GM18502 (cell line): ENCODE data around the gene CCNC.
A peak's percentile ranks its signal among the peaks of the same experiment; 100 is the strongest.
"Not testable (repeated sequence)": the region's sequence is repeated elsewhere in the genome, so short reads cannot be mapped to it uniquely, and the experiment has no call there.

Source experiments
- ATAC-seq: cut with Tn5 transposase; IDR thresholded peaks from one replicate; pipeline ENCODE4 v1.9.1; 2021; ENCODE audit warnings: mild to moderate bottlenecking; ENCODE audit not compliant: unreplicated experiment, poor library complexity

Gene CCNC

GRCh38 chr6:99603421-99604165, 35.1 kb upstream of the CCNC start:
- ATAC-seq: peak; percentile 50

- ATAC-seq: no peak
These were observed 34.3 kb upstream of the CCNC start for GRCh38 chr6:99602520-99603420.

- ATAC-seq: not testable (repeated sequence)
These were observed 26.2 kb upstream of the CCNC start for GRCh38 chr6:99594696-99595095.

GRCh38 chr6:99592900-99593299, 24.4 kb upstream of the CCNC start:
- ATAC-seq: no peak

GRCh38 chr6:99591673-99592364, 23.4 kb upstream of the CCNC start:
- no peak for ATAC-seq

- no peak for ATAC-seq
These were observed 22.5 kb upstream of the CCNC start for GRCh38 chr6:99590728-99591672.

GRCh38 chr6:99589907-99590493, 21.5 kb upstream of the CCNC start:
- ATAC-seq: no peak

- peak; percentile 29 for ATAC-seq
These were observed 20.8 kb upstream of the CCNC start for GRCh38 chr6:99589290-99589672.

GRCh38 chr6:99588618-99589289, 20.3 kb upstream of the CCNC start:
- peak; percentile 97 for ATAC-seq

- ATAC-seq: no peak
These were observed 19.3 kb upstream of the CCNC start for GRCh38 chr6:99587792-99588191.

GRCh38 chr6:99579781-99580180, 11.3 kb upstream of the CCNC start:
- ATAC-seq: no peak

GRCh38 chr6:99575544-99576227, 7.2 kb upstream of the CCNC start:
- ATAC-seq: no peak

GRCh38 chr6:99573980-99574617, 5.6 kb upstream of the CCNC start:
- no peak for ATAC-seq

- no peak for ATAC-seq
These were observed 5.3 kb downstream of the CCNC start for GRCh38 chr6:99563056-99563723.

GRCh38 chr6:99560668-99561067, 7.8 kb downstream of the CCNC start:
- ATAC-seq: no peak

GRCh38 chr6:99559057-99559456, 9.4 kb downstream of the CCNC start:
- no peak for ATAC-seq

- no peak for ATAC-seq
These were observed 14.6 kb downstream of the CCNC start for GRCh38 chr6:99553888-99554287.
